Chondrocyte (in vitro differentiated cells): ENCODE measurements around the gene AFAP1L1. TPM values are rescaled to one million over a fixed set of nuclear protein-coding genes. Genes with fewer than 3 reads are reported as not detected.
A peak's percentile ranks its signal among the peaks of the same experiment; 100 is the strongest.

Source experiments
- DNase-seq: peaks from one replicate; pipeline ENCODE4 v3.0.0; 2021; ENCODE audit warnings: mixed read lengths, low spot score
- H3K27ac Mint-ChIP-seq: one replicate; pipeline ENCODE4 v1.8.0; 2021; ENCODE audit warnings: mild to moderate bottlenecking, moderate library complexity, mixed read lengths; ENCODE audit not compliant: unreplicated experiment
- H3K27me3 Mint-ChIP-seq: 2 replicates; pipeline ENCODE4 v1.8.0; 2021; ENCODE audit warnings: low read depth, mixed read lengths
- H3K36me3 Mint-ChIP-seq: 2 replicates; pipeline ENCODE4 v1.8.0; 2021; ENCODE audit warnings: low read depth, mixed read lengths
- H3K4me1 Mint-ChIP-seq: 2 replicates; pipeline ENCODE4 v1.8.0; 2021; ENCODE audit warnings: low read depth, mild to moderate bottlenecking, mixed read lengths
- H3K4me3 Mint-ChIP-seq: one replicate; pipeline ENCODE4 v1.8.0; 2021; ENCODE audit warnings: mild to moderate bottlenecking, moderate library complexity, mixed read lengths; ENCODE audit not compliant: unreplicated experiment
- H3K9me3 Mint-ChIP-seq: 2 replicates; pipeline ENCODE4 v1.8.0; 2021; ENCODE audit warnings: low read depth, mixed read lengths
- total RNA-seq: library from RNA; stranded (reverse); gene quantifications from 3 replicates; pipeline ENCODE4 v1.2.1, GENCODE V29; 2021
- TF ChIP-seq, protein P1 (sequence below): fragments of 200-600 bp; sonication (generic); IDR thresholded peaks from 2 replicates; pipeline ENCODE4 v1.5.0; 2021; ENCODE audit warnings: antibody characterized with exemption, mild to moderate bottlenecking, moderate library complexity

Gene AFAP1L1
- total RNA-seq, 1 donor from 2014 or later: 8.3 TPM

DNA sequence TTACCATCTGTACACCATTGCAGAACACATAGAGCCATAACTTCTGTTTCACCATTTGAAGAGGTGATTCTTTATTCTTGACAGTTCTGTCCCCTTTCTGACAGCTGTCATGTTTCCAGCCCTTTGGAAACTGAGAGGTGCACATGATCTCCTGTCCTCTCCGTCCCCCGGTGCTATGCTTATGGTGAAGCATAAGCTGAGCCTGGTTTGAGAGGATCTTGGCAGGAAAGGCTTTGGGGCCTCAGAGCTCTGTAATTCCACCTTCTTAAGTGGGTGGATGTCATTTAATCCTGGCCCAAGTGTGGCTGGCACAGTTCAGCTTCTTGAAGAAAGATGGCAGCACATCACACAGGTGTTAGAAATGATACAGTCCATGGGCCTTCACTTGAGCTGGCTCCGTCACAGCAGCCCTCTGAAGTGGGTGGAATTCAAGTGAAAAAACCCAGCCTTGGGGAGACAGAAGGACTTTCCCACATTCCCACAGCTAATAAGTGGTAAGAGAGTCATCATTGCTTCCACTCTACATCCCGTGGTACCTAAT, 43.0 kb downstream of the AFAP1L1 start:
- Mint-ChIP-seq H3K27me3 (no peaks in the 10 kb centered on the region), H3K27ac (no peak overlapping the region), H3K36me3 (no peaks in the 10 kb centered on the region), H3K4me1 (peaks cover 7% of the 10 kb centered on the region), H3K4me3 (no peak overlapping the region), H3K9me3 (no peaks in the 10 kb centered on the region)
- no peak for DNase-seq
- TF ChIP-seq, protein P1, sequence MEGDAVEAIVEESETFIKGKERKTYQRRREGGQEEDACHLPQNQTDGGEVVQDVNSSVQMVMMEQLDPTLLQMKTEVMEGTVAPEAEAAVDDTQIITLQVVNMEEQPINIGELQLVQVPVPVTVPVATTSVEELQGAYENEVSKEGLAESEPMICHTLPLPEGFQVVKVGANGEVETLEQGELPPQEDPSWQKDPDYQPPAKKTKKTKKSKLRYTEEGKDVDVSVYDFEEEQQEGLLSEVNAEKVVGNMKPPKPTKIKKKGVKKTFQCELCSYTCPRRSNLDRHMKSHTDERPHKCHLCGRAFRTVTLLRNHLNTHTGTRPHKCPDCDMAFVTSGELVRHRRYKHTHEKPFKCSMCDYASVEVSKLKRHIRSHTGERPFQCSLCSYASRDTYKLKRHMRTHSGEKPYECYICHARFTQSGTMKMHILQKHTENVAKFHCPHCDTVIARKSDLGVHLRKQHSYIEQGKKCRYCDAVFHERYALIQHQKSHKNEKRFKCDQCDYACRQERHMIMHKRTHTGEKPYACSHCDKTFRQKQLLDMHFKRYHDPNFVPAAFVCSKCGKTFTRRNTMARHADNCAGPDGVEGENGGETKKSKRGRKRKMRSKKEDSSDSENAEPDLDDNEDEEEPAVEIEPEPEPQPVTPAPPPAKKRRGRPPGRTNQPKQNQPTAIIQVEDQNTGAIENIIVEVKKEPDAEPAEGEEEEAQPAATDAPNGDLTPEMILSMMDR: peak; percentile 28

DNA sequence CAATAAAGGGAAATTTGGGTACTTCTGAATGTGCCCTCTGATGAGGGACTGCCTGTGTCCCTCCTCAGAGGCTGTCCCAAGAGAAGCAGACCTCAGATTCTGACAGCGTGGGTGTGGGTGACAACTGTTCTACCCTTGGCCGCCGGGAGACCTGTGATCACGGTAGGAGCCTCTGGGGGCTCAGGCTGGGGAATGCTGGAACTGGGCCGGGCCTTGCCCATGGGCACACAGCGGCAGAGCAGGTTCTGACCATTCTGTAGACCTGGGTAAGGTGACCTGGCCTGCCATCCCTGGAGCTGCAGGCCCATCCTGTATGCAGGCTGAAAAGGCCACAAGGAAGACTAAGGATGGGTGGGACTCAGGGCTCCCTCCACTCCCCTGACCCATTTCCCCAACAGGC, 44.1 kb downstream of the AFAP1L1 start:
- H3K4me3 Mint-ChIP-seq: no peak overlapping the region
- H3K27ac Mint-ChIP-seq: no peak overlapping the region

DNA sequence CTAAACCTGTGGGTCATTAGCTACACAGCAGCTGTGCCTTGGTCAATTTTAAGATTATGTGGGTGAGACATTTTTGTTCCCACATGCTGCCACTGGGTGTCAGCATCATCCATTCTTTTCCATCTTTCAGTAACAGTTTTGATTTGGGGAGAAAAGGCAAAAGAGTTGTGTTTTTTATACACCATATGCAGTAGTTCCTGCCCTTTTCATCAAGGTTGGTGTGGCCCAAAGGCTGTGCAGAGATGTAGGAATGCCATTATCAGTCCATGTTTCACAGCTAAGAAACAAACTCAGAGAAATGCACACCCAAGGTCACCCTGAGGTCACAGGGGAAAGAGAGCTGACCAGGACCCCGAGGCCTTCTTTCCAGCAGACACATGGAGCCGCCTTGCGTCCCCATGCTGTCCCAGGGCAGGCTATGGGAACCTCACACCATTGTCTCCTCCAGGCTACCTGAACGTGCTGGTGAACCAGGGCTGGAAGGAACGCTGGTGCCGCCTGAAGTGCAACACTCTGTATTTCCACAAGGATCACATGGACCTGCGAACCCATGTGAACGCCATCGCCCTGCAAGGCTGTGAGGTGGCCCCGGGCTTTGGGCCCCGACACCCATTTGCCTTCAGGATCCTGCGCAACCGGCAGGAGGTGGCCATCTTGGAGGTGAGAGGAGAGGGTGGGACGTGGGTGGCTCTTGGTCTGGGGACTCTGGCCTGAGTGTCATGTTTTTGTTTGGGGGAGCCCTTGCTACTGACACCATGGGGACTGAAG, 45.8 kb downstream of the AFAP1L1 start:
- no peak for DNase-seq
- no peak overlapping the region for H3K4me3 Mint-ChIP-seq
- no peaks in the 10 kb centered on the region for H3K9me3 Mint-ChIP-seq
- no peak overlapping the region for H3K27ac Mint-ChIP-seq
- H3K27me3 Mint-ChIP-seq: no peaks in the 10 kb centered on the region
- no peaks in the 10 kb centered on the region for H3K36me3 Mint-ChIP-seq
- peaks cover 19% of the 10 kb centered on the region for H3K4me1 Mint-ChIP-seq
- TF ChIP-seq, protein P1: peak; percentile 88

More for the DNA sequence above, 44.1 kb downstream of the AFAP1L1 start:
- no peak for DNase-seq
- no peaks in the 10 kb centered on the region for H3K27me3 Mint-ChIP-seq
- TF ChIP-seq, protein P1: no peak
- H3K9me3 Mint-ChIP-seq: no peaks in the 10 kb centered on the region
- peaks cover 15% of the 10 kb centered on the region for H3K4me1 Mint-ChIP-seq
- no peaks in the 10 kb centered on the region for H3K36me3 Mint-ChIP-seq

DNA sequence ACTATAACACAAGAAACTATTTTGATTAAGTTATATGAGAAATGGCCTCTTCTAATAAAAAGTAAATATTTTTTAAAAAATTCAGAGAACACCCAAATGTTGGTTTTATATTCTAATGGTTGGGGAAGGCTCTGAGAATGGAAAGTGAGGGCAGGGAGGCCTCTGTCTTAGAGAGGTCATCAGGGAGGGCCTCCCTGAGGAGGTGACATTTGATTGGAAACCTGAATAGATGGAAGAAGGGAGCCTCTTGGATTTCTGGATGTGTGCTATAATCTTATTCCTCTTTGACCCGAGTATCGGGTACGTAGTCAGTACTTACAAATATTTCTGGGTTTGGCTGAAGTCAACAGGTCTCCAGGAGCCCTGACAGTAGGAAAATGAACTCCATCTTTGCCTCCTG, 47.5 kb downstream of the AFAP1L1 start:
- Mint-ChIP-seq H3K27me3 (no peaks in the 10 kb centered on the region), H3K9me3 (no peaks in the 10 kb centered on the region), H3K27ac (no peak overlapping the region), H3K36me3 (no peaks in the 10 kb centered on the region), H3K4me3 (no peak overlapping the region), H3K4me1 (peaks cover 29% of the 10 kb centered on the region)
- TF ChIP-seq, protein P1: no peak
- no peak for DNase-seq

DNA sequence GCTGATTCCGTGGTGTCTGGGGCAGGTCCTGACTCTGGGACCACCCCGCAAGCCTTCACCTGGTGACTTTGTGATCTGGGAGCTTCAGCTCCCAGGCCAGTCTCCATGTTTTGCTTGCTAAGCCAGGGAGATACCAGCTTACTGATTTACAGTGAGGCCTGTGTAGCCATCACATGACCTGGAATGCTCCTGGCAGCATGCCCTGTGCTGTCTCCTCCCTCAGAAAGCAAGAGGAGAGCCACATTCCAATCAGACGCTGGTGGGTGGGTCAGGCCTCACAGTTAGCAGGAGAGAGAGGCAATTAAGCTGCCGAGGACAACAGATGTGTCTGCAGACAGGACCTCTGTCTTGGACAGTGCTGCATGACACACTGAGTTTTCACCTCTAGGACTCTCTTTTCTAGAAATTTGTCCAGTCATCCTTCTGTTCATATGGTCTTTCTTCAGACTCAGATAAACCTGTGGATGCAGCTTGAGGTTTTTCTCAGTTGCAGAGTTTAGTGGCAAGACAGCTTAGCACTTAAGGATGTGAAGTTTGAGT, 49.2 kb downstream of the AFAP1L1 start:
- peaks cover under 1% of the 10 kb centered on the region for H3K36me3 Mint-ChIP-seq
- TF ChIP-seq, protein P1: no peak
- H3K27ac Mint-ChIP-seq: peak overlapping the region; percentile 97
- H3K4me1 Mint-ChIP-seq: peaks cover 40% of the 10 kb centered on the region
- DNase-seq: no peak
- H3K27me3 Mint-ChIP-seq: no peaks in the 10 kb centered on the region
- no peak overlapping the region for H3K4me3 Mint-ChIP-seq
- no peaks in the 10 kb centered on the region for H3K9me3 Mint-ChIP-seq
